CD4-positive, alpha-beta T cell treated with Interferon alpha-2 for 1 hour (primary cell): ENCODE measurements around the gene ADAT3.

Source experiments
- DNase-seq, 2 donors: peaks; one replicate each; pipeline ENCODE4 v3.0.0-alpha.2; 2020 to 2022

Gene ADAT3

DNA sequence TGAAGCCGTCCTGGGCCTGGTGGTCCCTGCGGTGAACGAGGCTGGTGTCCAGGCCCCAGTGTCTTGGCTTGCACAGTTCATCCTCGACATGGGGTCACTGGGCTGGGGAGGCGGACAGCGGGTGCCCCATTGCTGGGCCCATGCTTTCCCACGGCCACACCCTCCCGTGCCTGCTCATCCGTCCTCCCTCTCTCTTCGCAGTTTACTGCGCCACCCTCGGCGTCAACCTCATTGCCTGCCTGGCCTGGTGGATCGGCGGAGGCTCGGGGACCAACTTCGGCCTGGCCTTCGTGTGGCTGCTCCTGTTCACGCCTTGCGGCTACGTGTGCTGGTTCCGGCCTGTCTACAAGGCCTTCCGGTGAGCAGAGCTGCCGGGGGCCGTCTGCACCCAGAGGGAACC lies 12.7 kb downstream of the ADAT3 start:
- no peak for DNase-seq

DNA sequence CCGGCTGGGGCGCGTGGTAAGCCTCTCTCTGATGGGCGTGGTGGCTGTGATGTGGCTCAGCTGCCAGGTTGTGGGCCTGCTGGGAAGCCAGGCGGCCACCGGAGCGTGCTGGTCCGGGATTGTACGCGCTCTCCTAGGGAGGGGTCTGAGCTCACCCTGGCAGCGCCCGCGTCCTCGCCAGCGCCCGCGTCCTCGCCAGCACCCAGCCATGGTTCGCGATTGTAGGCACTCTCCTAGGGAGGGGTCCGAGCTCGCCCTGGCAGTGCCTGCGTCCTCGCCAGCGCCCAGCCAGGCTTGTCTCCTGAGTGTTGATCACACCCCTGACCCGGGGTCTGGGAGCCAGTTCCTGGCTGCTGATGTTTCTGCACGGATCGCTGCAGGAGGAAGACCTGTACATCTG lies 13.8 kb downstream of the ADAT3 start:
- DNase-seq, result no peak

GRCh38 chr19:1920644-1921043 lies 15.4 kb downstream of the ADAT3 start:
- no peak for DNase-seq

- no peak for DNase-seq
Measured at GRCh38 chr19:1921326-1921725, 16.1 kb downstream of the ADAT3 start.

DNA sequence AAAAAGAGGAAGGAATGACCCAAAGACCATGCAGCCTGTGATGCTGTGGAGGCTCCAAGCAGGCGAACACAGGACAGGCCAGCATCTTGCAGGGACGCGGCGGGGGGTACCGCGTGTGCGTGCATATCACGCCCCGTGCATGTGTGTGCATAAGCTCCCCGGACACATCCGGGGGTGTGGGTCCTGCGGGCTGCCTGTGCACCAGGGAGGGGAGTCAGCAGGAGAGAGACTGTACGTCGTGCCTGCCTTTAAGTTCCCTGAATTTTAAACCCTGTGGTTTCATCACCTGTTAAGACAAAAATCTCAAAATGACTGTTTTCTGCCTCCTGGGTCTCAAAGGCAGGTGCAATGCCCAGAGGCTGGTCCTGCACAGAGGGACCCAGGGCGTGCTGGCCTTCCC lies 16.6 kb downstream of the ADAT3 start:
- DNase-seq, result no peak

- no peak for DNase-seq
Measured at GRCh38 chr19:1922803-1923202, 17.6 kb downstream of the ADAT3 start.

DNA sequence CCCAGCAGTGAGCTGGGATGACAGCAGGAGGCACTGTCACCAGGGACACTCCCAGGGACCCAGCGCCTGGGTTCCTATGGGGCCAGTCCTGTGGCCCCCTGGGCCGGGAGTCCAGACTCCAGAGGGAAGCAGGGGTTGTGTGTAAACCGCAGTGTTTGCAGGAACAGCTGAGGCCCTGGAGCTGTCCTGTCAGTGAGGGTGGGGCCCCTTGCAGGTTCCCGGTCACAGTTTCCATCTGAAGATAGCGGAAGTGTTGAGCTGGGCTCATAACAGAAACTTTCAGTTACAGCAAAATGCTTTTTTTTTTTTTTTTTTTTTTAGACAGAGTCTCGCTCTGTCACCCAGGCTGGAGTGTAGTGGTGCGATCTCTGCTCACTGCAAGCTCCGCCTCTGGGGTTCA lies 18.1 kb downstream of the ADAT3 start:
- DNase-seq, result peak; percentile 54

- no peak for DNase-seq
Measured at GRCh38 chr19:1924320-1924961, 19.2 kb downstream of the ADAT3 start.

DNA sequence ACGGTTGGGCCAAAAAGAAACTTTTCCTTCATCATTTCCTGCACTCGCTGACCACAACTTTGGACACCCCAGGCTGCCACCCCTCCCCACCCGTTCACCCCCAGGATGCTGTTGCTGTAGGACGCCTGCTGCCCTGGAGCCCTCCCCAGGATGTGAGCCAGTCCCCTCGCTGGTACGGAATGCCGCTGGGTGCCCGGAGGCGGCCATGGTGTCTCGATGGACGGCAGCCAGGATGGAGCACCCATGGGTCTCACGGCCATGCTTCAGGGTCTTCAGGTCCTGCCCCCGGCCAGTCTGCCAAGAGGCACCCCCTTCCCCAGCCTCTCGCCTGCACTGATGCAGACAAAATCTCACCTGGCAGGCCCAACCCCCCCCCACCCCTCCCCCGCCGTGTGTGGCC lies 20.3 kb downstream of the ADAT3 start:
- DNase-seq, result no peak

DNA sequence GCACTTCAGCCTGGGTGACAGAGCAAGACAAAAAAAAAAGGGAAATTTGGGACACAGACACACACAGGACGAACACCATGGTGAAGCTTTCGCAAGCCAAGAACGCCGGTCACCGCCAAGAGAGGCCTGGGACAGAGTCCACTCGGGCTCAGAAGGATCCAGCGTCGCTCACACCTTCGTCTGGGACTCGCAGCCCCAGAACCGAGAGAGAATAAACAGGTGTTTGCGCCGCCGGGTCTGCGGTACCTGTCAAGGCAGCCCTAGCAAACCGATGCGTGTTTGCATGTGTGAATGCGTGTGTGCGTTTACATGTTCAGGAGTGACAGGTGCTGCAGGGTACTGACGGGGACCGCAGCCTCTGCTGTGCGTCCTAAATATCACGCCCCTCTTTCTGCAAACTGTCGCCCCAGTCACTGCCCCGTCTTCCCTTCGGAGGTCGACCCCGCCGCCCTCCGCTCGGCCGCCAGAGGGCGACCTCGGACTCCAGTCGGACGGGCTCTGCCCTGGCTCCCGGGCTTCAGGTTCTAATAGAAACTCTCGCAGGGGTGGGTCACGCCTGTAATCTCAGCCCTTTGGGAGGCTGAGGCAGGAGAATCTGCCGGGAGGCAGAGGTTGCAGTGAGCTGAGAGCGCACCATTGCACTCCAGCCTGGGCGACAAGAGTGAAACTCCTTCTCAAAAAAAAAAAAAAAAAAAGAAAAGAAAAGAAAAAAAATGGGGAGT lies 24.0 kb downstream of the ADAT3 start:
- peak; percentile 82 to 87 for DNase-seq

- DNase-seq, result no peak
Measured at GRCh38 chr19:1931445-1931844, 26.2 kb downstream of the ADAT3 start.

DNA sequence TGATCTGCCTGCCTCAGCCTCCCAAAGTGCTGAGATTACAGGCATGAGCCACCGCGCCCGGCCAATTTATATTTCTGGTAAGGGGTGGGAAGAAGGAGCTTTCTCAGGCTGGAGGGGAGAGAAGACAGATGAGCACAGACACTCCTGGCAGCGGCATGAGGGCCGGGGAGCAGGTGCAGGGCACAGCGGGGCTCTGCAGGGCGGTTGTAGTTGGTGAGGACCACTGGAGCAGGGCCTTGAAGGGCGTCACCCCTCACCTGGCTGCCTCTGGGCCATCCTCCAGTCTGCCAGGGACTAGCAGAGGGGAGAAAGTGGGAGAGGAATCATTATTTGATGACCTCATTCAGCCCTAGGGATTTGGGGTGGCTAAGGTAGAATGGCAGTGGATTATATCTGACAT lies 27.2 kb downstream of the ADAT3 start:
- no peak for DNase-seq

GRCh38 chr19:1933244-1933643 lies 28.0 kb downstream of the ADAT3 start:
- peak in 1 of 2 donors; percentile 39 for DNase-seq

DNA sequence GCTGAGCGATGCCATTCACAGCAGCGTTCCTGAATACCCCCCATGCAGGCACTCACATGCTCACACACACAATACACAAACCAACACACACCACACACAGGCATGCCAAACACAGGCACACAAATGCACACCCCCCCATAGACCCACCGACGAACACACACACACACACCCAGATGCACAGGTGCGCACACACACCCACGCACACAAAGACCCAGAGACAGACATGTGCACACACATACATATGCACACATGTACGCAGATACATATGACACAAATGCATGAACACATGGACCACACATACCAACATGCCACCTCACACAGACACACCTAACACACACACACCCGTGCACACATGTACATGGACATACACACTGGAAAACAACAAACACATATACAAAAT lies 28.7 kb downstream of the ADAT3 start:
- no peak for DNase-seq

DNA sequence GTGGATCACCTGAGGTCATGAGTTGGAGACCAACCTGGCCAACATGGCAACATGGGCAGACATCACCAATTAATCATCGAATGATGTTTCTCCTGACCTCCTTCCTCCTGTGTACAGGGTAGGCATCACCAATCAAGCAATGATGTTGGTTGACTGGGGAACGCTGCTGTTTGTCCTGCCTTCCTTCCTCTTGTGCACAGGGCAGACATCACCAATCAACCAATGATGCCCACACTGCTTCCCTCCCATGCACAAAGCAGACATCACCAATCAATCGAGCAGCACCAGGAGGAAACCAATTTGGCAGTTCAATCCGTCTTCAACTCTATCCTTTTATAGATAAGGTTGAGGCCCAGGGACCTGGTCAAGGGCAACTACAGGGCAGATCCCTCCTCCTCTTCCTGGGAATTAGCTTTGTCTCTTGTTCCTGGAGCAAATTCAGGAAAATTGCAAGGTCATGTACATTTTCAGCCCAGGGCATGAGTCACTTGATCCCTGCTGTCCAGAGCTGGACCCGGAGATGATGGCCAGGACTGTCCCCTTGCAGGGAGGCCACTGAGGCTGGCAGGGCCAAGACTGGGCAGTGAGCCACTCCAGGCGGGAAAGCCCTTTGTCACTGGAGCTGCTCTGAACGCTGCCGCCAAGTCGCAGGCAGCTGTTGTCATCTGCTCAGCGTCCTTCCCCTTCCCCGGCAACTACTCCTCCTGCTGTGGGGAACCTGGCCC lies 30.4 kb downstream of the ADAT3 start:
- peak; percentile 38 to 42 for DNase-seq

GRCh38 chr19:1936430-1936829 lies 31.2 kb downstream of the ADAT3 start:
- DNase-seq, result no peak

- no peak for DNase-seq
Measured at GRCh38 chr19:1936916-1937610, 31.9 kb downstream of the ADAT3 start.

DNA sequence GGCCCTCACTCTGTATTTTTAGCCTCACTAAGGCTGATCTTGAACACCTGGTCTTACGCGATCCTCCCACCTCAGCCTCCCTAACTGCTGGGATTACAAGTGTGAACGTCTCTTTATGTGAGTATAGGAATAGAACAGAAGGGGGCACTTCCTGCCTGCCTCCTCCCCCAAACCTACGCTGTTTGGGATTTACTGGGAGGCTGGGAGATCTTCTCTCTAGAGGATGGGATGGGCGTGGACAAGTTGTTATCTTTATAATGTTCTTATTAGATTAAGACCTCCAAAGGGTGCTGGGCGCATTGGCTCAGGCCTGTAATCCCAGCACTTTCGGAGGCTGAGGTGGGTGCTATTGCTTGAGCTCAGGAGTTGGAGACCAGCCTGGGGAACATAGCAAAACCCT lies 32.9 kb downstream of the ADAT3 start:
- no peak for DNase-seq

GRCh38 chr19:1941146-1942077 lies 36.2 kb downstream of the ADAT3 start, which contains the start of gene CSNK1G2:
CSNK1G2 (plus strand) TSS chr19:1941172; CDS start chr19:1969773, 28,601 bp downstream.
- no peak for DNase-seq

- peak; percentile 84 to 88 for DNase-seq
Measured at GRCh38 chr19:1942078-1942933, 37.1 kb downstream of the ADAT3 start.

GRCh38 chr19:1942934-1943555 lies 37.8 kb downstream of the ADAT3 start:
- peak in 1 of 2 donors; percentile 34 for DNase-seq
